Choroid plexus epithelial cell (primary cell): ENCODE results near the gene FRMD4B.

Experiments used
- DNase-seq: peaks from one replicate; pipeline ENCODE4 v3.0.0-alpha.2; 2010; ENCODE audit warnings: low read depth
- H3K4me3 ChIP-seq: 2 replicates; pipeline ENCODE4 v1.5.1; 2011; ENCODE audit warnings: low read depth, mild to moderate bottlenecking, control low read depth, low read length, moderate library complexity
- CTCF ChIP-seq: conservative IDR thresholded peaks from 2 replicates; pipeline ENCODE4 v1.5.1; 2011; ENCODE audit warnings: low read depth, mild to moderate bottlenecking, control low read depth, inconsistent platforms, low read length, moderate library complexity

The FRMD4B gene

DNA sequence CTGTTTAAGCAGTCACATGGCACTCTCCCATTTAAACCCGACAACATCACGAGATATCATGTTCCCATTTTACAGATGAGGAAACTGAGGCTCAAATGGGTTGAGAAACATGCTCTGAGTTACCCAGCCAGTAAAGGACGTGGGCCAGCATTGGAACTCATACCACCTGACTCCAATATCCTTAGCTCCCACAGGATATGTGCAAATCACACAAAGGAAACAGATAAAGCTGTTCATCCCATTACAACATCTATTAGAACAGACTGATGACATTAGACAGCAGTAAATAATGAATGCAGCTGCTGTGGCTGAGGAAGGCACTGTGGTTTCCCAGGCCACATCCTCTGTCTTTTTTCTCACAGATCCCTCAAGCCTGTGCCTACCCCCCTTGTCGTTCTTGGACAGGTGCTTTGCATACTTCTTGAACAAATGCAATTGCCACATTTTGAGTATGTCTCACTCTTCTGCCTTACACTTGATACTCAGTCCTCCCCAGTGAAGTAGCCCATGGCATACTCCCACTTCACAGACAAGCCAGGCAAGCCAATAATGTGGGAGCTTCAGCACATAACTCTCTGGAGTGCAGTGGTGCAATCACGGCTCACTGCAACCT lies 17.7 kb downstream of the FRMD4B start:
- H3K4me3 ChIP-seq, result no peak overlapping the region
- DNase-seq, result no peak
- TF ChIP-seq CTCF, result no peak

- TF ChIP-seq CTCF, result no peak
- H3K4me3 ChIP-seq, result no peak overlapping the region
- no peak for DNase-seq
Measured at GRCh38 chr3:69367586-69367985, 18.3 kb downstream of the FRMD4B start.

DNA sequence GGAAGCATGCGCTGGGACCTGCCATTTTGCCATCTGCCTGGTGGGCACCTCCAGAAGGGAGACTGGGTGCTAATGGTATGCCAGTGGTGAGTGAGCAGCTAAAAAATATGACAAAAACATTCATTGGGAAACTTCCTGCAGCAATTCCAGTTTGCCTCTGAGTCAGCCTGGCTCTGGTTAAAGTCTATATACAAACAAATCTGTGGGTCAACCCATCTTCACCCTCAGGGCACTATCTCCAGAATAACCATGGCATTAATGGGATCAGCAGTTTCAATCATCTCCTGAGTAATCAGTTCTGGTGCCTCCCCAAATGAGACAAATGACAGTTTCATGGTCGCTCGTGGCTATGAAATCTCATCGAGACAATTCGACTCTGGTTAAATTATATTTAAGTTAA lies 21.5 kb downstream of the FRMD4B start:
- H3K4me3 ChIP-seq, result no peak overlapping the region
- TF ChIP-seq CTCF, result no peak
- DNase-seq, result no peak

DNA sequence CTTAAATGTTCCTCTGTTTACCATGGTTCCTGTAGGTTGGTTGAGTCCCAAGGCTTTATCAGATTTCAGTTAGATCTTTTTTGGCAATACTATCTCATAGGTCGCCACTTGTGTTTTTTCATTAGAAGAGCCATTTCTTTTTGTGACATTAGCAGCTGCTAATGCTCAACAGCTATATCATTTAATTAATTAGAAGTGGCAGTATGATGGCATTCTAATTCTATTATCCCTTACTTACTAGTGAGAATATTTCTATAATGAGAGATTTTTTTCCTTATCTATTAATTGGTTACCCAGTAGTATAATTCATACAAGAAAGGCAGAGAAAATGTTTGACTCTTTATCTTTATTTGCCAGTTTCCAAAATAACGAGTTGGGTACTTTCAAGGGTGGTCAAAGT lies 25.2 kb downstream of the FRMD4B start:
- no peak overlapping the region for H3K4me3 ChIP-seq
- DNase-seq, result no peak
- TF ChIP-seq CTCF, result no peak

GRCh38 chr3:69359916-69360315 lies 26.0 kb downstream of the FRMD4B start:
- H3K4me3 ChIP-seq, result no peak overlapping the region
- DNase-seq, result no peak
- no peak for TF ChIP-seq CTCF

DNA sequence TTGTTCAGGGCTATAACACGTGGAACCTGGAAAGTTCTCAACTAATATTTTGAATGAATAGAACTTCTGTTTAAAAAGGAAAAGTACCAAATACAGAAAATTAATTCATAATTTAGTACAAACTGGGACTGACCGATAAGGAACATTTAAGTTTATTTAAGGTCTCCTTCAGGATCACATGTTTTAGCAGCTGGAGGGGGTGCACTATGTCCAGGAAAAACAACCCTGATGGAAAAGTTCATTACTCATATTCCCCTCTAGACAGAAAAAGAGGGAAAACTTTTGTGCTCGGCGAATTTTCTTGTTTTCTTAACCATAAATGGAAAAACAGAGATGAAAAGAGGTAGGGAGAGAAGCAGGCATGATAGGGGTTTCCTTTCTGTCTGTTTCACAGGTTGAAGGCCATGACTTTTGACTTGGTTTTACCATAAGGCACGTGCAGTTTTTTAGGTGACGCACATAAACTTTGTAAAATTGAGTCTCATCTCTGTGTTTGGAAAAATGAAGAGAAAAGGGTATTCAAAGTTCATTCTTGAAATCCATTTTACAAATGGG lies 26.5 kb downstream of the FRMD4B start:
- TF ChIP-seq CTCF, result no peak
- DNase-seq, result no peak

DNA sequence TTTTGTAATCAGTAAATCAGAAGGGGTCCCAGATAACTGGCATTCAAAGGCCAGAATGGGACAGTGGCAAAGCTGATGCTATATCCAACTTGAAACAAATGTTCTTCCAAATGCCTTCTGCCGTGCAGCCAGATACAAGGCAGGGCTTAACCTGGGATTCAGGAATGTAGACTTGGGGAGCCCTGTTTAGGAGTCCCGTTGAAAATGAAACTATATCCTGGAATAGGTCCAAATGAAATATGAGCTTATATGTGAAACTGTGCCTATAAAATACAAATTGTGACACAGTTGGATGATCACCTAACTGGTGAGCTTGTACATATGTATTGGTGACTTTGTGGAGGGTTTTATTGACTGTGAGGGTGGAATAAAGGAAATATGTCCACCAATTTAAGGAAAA lies 28.7 kb downstream of the FRMD4B start:
- H3K4me3 ChIP-seq, result no peak overlapping the region
- DNase-seq, result peak; percentile 23
- TF ChIP-seq CTCF, result no peak

More for the DNA sequence above, 26.5 kb downstream of the FRMD4B start:
- no peak overlapping the region for H3K4me3 ChIP-seq
